Thyroid gland (tissue), 4 donors: ENCODE measurements around the gene TMEM183A.

Experiments
- CTCF ChIP-seq, 6 experiments: fragments of 200-600 bp in 3 of 6; fragments of 450-650 bp in 3 of 6; sonication (generic) in 3 of 6; IDR thresholded peaks; one replicate each; pipeline ENCODE4 v1.5.1; 2016 to 2019; ENCODE audit warnings: antibody characterized with exemption in 6 of 6, mild to moderate bottlenecking in 2 of 6, inconsistent platforms in 1 of 6, moderate library complexity in 1 of 6
- POLR2A ChIP-seq, 2 donors: fragments of 450-650 bp; IDR thresholded peaks; one replicate each; pipeline ENCODE4 v1.6.1; 2017; ENCODE audit warnings: antibody characterized with exemption in 2 of 2, mild to moderate bottlenecking in 2 of 2, moderate library complexity in 1 of 2

DNA sequence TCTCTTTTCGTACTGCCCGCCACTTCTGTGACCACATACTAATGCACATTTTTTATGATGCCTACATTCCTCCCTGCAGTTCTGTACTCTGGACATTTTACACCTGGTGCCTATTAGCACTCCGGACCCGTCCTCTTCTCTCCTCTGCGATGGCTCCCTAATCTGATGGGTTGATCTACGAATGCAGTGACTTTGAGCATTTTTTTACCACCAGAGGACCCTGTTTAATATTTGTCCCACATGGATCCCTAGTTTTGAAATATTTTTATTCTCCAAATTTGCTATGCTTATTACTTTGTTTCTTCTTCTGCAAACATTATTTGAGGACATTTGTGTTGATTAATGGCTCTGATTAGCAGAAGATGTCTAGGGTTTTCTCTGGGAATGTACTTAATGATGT lies 24.3 kb downstream of the TMEM183A start:
- TF ChIP-seq CTCF (IDR thresholded peaks at IDR 0.05) (no peak), POLR2A (IDR thresholded peaks at IDR 0.05) (no peak)
